GM19023 (cell line): Measurements from ENCODE around the gene ITPR3.

Experiments used
- ATAC-seq: cut with Tn5 transposase; IDR thresholded peaks from one replicate; pipeline ENCODE4 v1.9.1; 2021; ENCODE audit warnings: mild to moderate bottlenecking, moderate library complexity; ENCODE audit not compliant: unreplicated experiment

Gene ITPR3

GRCh38 chr6:33727932-33728331, 106.8 kb downstream of the ITPR3 start:
- no peak for ATAC-seq

- no peak for ATAC-seq
Measured at GRCh38 chr6:33728438-33728837, 107.3 kb downstream of the ITPR3 start.

GRCh38 chr6:33729059-33729458, 107.9 kb downstream of the ITPR3 start:
- no peak for ATAC-seq

DNA sequence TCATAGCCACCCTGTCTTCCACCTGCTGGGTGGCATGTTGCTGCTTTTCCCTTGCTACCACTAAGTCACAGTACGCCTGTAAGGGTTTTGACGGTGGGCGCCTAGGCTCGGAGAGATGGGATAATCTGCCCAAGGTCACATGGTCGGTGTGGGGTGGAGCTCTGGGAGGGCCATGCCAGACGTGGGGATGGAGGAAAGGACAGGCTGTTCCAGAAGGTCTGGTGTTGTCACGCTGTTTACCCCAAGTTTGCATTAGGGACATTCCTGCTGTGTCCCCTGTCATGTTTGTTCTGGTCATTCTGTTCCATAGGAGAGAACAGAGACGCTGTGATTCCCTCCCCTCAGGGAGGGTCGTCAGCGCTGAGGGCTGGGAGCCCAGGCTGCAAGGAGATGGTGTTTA, 109.5 kb downstream of the ITPR3 start:
- ATAC-seq = no peak

GRCh38 chr6:33731035-33731434, 109.9 kb downstream of the ITPR3 start:
- no peak for ATAC-seq

GRCh38 chr6:33731751-33732282, 110.7 kb downstream of the ITPR3 start:
- ATAC-seq = no peak

DNA sequence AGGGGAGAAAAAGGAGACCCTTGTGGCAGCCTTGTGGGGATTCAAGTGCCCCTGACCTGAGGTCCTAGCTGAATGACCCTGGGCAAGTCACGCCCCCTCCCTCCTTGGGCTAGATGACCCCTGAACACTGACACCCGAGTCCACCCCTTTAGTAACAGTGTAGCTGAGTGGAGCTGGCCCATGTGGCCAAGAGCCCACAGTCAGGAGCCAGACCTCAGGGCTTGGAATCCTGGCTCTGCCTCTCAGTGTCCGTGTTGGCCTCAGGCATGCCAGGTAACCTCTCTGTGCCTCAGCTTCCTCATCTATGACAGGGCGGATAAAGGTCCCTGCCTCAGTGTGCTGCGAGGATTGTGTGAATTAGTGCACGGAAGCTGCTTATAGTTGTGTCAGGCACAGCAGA, 111.3 kb downstream of the ITPR3 start:
- no peak for ATAC-seq

DNA sequence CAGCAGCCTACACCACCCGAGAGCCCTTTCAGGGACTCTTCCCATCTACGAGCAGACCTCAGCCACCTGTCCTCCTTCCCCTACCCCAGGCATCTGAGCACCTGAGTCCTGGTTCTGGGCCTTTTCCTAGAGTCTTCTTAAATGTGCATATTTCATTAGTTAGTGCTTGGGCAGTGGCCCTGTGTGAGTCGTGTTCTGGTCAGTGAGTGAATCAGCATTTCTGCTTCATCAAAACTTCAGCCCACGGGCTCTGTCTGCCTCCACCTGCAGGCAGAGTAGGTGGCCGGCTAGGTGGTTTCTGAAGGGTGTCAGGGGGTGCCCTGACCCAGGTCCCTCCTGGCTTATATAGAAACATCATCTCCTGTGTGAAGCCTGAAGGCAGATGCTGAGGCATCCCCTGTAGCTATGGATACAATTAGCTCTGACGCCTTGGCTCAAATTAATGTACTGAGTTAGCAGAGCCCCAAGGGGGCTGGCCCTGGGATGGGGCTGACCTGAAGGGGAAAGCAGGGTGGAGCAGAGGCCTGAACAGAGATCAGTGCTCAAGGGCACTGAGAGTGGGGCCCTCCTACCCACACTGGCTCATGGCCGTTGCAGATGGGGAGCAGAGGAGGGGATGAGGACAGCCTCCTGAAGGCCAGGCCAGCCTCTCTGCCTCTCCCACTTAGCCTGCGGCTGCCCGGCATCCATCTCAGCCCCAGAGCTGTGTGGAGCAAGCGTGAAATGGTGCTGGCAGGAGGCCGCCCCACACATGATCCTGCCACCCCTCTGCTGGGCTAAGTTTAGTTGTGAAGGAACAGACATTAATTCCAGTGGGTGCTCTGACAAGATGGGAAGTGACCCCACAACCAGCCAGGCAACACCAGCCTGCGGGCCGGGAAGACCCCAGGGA, 111.9 kb downstream of the ITPR3 start:
- no peak for ATAC-seq

- ATAC-seq = no peak
Measured at GRCh38 chr6:33733709-33734007, 112.5 kb downstream of the ITPR3 start.

- no peak for ATAC-seq
Measured at GRCh38 chr6:33735216-33735615, 114.1 kb downstream of the ITPR3 start.

DNA sequence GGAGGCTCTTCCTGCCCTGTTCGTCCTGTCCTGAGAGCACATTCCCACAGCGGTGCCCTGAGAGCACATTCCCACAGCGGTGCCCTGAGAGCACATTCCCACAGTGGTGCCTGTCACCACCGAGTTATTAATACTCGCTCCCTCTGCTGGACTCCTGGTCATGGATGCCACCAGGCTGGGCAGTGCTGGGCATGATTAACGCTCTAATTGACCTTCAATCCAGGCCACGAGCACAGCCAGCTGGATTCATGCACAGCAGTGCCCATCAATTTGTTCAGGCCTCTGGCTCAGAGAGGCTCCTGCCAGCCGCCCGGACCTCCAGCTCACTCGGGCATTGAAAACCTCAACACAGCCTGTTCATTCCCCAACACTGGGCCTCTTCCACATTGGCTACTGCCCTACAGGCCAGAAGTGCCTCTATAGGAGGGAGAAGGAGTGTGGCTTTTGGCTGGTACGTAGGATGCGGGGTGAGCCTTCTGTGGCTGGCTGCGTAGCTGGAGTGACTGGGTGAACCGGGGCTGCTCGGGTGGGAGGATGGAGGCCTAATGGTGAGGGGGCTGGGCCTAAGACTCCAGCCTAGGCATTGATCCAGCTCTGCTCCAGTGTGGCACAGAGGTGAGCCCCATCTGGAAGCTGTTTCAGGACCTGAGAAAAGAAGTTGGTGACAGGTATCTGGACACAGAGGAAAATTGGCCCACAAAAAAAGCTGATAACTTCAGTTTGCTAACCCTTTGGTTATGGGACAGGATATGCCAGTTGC, 116.3 kb downstream of the ITPR3 start:
- no peak for ATAC-seq

DNA sequence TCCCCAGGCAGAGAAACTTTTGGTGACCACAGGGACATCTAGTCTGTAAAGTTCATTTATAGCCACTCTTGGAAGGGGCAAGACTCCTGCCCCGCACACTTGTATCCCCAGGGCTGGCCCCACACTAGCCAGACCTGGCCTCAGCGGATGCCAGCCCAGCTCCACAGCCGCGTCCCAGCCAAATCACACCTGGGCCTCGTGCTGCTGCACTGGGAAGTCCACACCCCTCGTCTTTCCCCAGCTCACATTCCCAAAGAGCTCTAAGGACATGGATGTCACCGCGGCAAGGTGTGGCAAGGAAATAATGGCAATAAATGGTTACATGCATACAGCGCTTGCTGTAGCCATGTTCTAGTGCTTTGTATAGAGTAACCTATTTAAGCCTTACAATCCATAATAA, 117.0 kb downstream of the ITPR3 start:
- ATAC-seq = no peak

GRCh38 chr6:33738879-33739278, 117.8 kb downstream of the ITPR3 start:
- ATAC-seq = no peak

DNA sequence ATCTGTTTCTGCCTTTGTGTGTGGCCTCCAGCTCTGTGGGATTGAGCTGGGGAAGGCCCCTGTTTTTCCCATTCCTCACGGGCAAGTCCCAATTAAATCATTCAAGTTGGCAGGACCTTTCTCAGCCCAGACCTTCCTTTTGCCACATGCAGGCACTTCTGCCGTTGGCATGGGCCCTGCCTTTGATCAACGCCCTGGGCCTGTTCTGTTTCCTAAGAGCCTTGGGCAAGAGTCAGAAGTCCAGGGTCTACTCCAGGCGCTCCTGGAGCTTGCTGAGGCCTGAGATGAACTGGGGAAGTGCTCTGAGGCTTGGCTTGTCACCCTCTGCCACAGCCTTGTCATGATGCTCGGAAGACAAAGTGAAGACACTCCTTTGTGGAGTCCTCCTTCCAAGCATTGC, 118.4 kb downstream of the ITPR3 start:
- ATAC-seq = no peak

GRCh38 chr6:33740204-33740608, 119.1 kb downstream of the ITPR3 start:
- no peak for ATAC-seq

GRCh38 chr6:33740794-33741193, 119.7 kb downstream of the ITPR3 start:
- ATAC-seq = no peak

GRCh38 chr6:33742092-33742491, 121.0 kb downstream of the ITPR3 start:
- no peak for ATAC-seq

- ATAC-seq = no peak
Measured at GRCh38 chr6:33742837-33743236, 121.7 kb downstream of the ITPR3 start.

DNA sequence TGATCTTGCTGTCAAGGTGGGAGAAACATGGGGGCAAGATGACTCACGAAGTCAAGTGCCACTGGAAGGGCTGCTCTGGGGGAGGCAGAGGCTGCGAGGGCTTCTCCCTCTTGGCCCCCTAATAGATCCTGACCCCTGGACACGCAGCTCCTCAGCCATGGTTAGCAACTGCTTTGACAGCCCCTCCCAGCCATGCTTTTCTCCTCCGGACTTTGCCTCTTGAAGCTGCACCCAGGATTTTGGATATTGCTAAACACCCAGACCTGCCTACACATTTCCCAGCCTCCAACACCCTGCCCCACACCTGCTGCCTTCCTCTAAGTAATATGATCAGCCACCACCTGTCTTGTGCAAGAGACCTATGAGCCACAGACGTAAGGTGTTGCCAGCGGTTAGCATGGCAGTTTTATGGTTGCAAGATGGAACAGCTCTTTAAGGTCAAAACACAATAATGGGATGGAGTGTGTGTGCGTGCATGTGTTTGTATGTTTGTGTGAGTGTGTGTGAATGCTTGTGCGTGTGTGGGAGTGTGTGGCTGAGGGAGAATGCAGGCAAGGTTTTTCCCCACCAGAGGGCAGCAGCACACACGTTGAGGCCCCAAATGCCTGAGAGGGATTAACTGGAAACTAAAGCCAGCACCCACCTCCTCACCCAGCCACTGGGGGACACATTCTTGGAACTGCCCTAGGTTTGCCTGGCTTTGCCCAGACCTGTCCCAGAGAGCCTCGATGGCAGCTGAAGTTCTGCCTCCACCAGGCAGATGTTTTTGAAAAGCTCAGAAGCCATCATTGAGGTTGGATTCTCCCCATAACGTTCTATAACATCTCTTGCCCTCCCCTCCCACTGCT, 123.1 kb downstream of the ITPR3 start:
- ATAC-seq = no peak

DNA sequence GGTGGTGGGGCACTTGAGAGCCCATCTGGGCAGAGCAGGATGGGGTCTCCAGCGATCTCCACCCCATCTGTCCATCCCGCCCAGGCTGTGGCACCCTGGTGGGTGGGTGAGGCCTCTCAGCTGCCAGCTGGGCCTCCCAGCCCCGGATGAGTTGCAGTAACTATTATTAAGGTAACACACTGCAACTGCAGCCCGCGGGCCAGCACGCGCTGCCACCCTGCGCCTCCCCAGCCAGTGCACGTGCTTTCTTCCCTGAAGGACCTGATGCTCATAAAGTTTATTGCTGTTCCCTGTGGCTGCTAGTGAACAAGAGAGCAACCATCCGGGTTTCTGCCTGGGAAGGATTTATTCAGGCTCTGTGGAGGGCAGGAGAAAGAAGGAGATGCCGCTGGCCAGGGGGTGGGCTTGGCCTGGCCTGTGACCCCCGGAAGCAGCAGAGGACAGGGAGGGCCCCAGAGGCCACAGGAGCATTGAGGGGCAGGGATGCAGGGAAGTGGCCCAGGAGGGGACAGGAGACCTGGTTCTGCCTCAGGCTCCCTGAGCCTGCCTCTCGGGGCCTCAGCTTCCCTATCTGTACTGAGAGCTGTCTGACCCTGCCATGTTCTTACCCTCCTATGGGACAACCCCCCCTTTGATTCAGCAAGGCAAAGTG, 123.9 kb downstream of the ITPR3 start:
- no peak for ATAC-seq

DNA sequence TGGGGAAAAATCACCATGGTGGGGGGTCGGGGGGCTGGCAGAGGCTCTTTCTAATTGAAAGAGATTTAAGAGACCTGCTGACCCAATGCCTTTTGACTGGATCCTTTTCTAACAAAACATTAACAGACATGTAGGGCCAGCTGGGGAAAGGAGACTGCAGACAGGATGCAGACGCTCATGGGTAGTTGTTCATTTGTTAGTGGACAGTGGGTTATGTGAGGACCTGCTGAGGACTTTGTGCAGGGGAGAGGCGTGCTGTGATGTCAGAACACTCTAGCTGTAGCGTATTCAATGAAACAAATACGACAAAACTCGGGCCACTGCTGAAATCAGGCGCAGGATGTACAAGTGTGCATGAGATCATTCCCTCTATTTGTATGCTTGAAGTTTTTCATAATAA, 124.4 kb downstream of the ITPR3 start:
- no peak for ATAC-seq
